Peyer's patch (tissue), 4 donors: Measurements from ENCODE around the gene TTC1. TPM values are rescaled to one million over a fixed set of nuclear protein-coding genes. Genes with fewer than 3 reads are reported as not detected.
"Not testable (repeated sequence)": the region's sequence is repeated elsewhere in the genome, so short reads cannot be mapped to it uniquely, and the experiment has no call there.

ENCODE experiments used
- DNase-seq, 3 donors: peaks; one replicate each; pipeline ENCODE4 v3.0.0-alpha.2; 2017 to 2019
- H3K27ac ChIP-seq, 4 donors: fragments of 200-600 bp; sonication (generic); one replicate each; pipeline ENCODE4 v1.5.1; 2016 to 2019
- H3K27me3 ChIP-seq, 2 donors: fragments of 200-600 bp; sonication (generic); one replicate each; pipeline ENCODE4 v1.5.1; 2019
- H3K36me3 ChIP-seq, 3 donors: fragments of 200-600 bp; sonication (generic); one replicate each; pipeline ENCODE4 v1.5.1; 2016 to 2019
- H3K4me1 ChIP-seq, 4 donors: fragments of 200-600 bp; sonication (generic); one replicate each; pipeline ENCODE4 v1.5.1; 2016 to 2019
- H3K4me3 ChIP-seq, 4 donors: fragments of 200-600 bp; sonication (generic); 1 replicate in 3 of 4; 2 replicates in 1 of 4; pipeline ENCODE4 v1.5.1; 2016 to 2019; ENCODE audit warnings: mild to moderate bottlenecking in 1 of 4
- H3K9me3 ChIP-seq, 4 donors: fragments of 200-600 bp; sonication (generic); one replicate each; pipeline ENCODE4 v1.5.1; 2016 to 2019; ENCODE audit warnings: mild to moderate bottlenecking in 1 of 4
- POLR2A ChIP-seq, 2 donors: fragments of 450-650 bp; IDR thresholded peaks; one replicate each; pipeline ENCODE4 v1.5.1; 2017; ENCODE audit warnings: antibody characterized with exemption in 2 of 2, mild to moderate bottlenecking in 2 of 2, moderate library complexity in 2 of 2
- total RNA-seq, 4 donors: library from RNA; depleted of rRNA; stranded (reverse); fragments of >200 nt; gene quantifications; one replicate each; pipeline ENCODE4 v1.1.0, GENCODE V29; 2016
- TF ChIP-seq, protein P1 (sequence below), 6 experiments: fragments of 450-650 bp in 4 of 6; fragments of 200-600 bp in 2 of 6; sonication (generic) in 1 of 6; IDR thresholded peaks; one replicate each; pipeline ENCODE4 v1.5.1; 2017 to 2019; ENCODE audit warnings: antibody characterized with exemption in 6 of 6, mild to moderate bottlenecking in 3 of 6, moderate library complexity in 1 of 6

Gene TTC1
- total RNA-seq, 4 donors from 2014 or later: 11.6 to 85.0 (median 26.4) TPM

DNA sequence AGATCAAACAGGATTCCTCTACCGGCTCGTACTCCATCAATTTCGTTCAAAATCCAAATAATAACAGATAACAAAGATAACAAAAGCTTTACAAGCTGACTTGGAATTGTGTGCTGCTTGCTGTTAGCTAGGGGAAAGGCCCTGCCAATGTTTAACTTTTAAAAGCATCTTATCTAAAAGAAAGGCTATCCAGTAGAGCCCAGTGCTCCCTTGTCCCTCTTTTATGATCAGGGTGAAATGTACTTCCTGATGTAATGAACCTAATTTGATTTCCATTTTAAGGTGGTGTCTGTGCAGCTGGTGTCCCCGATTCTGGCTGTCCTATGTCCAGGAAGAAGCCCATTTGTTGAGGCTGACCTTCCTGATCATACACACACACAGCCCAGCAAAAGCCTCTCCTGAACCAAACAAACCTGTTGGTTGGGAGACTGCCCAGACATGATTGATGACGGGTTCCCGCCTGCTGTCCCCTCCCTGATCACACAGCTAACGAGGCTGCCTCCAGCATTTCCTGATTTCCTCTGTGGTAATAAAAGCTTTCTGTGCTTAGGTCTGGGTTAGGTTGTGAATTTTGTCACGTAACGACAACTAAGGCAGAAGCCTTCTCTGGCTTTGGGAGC is 56.2 kb downstream of the TTC1 start:
- Histone ChIP-seq H3K27me3 (no peaks in the 10 kb centered on the region), H3K4me1 (no peaks in the 10 kb centered on the region), H3K27ac (peak overlapping the region in 3 of 4 donors; percentile 11 to 78 (median 64)), H3K36me3 (peaks cover 0 to 12% (median 0%) of the 10 kb centered on the region in 3 donors), H3K9me3 (no peaks in the 10 kb centered on the region), H3K4me3 (peak overlapping the region in 1 of 4 donors; percentile 6)
- TF ChIP-seq, protein P1, sequence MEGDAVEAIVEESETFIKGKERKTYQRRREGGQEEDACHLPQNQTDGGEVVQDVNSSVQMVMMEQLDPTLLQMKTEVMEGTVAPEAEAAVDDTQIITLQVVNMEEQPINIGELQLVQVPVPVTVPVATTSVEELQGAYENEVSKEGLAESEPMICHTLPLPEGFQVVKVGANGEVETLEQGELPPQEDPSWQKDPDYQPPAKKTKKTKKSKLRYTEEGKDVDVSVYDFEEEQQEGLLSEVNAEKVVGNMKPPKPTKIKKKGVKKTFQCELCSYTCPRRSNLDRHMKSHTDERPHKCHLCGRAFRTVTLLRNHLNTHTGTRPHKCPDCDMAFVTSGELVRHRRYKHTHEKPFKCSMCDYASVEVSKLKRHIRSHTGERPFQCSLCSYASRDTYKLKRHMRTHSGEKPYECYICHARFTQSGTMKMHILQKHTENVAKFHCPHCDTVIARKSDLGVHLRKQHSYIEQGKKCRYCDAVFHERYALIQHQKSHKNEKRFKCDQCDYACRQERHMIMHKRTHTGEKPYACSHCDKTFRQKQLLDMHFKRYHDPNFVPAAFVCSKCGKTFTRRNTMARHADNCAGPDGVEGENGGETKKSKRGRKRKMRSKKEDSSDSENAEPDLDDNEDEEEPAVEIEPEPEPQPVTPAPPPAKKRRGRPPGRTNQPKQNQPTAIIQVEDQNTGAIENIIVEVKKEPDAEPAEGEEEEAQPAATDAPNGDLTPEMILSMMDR (IDR thresholded peaks at IDR 0.05): no peak
- no peak for TF ChIP-seq POLR2A (IDR thresholded peaks at IDR 0.05)
- peak in 2 of 3 donors; percentile 70 to 77 for DNase-seq

DNA sequence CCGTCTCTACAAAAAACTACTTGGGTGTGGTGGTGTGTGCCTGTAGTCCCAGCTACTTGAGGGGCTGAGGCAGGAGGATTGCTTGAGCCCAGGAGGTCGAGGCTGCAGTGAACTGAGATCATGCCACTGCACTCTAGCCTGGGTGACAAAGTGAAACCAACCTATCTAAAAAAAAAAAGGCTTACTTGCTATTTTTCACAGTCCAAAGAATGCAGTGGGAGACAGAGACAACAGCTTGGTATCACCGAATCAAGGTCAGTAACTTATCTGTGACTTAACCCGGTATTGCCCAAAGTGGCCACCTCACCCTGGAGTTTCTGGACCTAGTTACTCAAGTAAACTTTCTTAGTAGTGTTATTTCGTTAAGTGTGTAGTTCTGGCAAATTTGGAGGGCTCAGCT is 60.2 kb downstream of the TTC1 start:
- not testable (repeated sequence) for DNase-seq, H3K36me3 ChIP-seq, H3K4me1 ChIP-seq, H3K4me3 ChIP-seq, H3K9me3 ChIP-seq, H3K27me3 ChIP-seq, H3K27ac ChIP-seq

DNA sequence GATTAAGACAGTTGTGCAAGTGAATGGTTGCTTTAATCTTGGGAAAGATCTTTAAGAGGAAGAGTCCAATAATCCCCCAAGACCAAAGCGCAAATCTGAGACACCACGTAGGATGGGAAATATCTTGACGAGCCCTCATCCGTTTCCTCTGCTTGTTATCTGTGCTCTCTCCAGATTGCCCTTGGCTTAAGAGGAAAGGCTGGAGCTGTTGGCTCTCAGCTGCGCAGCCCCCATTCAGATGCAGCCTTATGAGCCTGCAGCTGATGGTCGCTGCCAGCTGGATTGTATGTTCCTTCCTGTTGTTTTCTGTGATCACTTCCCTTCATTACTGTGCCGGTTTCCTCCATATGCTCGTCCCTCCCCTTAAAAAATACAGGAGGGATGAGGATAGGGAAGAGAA is 62.6 kb downstream of the TTC1 start:
- no peak for DNase-seq
- no peaks in the 10 kb centered on the region for H3K27me3 ChIP-seq
- no peaks in the 10 kb centered on the region for H3K9me3 ChIP-seq
- no peaks in the 10 kb centered on the region for H3K36me3 ChIP-seq
- TF ChIP-seq, protein P1 (IDR thresholded peaks at IDR 0.05): no peak
- no peak for TF ChIP-seq POLR2A (IDR thresholded peaks at IDR 0.05)
- H3K27ac ChIP-seq: peak overlapping the region in 1 of 4 donors; percentile 1
- no peak overlapping the region for H3K4me3 ChIP-seq
- H3K4me1 ChIP-seq: peaks cover 0 to 6% (median 0%) of the 10 kb centered on the region in 4 donors

DNA sequence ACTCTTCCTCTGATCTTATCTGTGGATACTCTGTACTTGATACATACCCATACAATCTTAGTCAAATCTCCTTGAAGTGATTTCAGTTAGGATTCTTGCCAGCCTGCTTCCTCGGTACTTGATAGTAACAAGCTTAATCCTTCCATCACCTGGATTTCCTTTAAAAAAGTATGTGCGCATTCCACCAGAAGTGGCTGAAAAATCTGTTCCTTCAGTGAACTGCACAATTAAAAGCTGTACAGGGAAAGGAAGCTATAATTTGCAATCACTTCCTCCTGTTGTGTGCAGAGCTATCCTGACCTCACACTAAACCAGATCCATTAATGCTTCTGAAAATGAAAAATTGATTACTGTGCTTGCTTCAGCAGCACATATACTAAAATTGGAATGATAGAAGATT is 63.0 kb downstream of the TTC1 start:
- H3K27me3 ChIP-seq: no peaks in the 10 kb centered on the region
- peak overlapping the region in 1 of 4 donors; percentile 1 for H3K27ac ChIP-seq
- H3K9me3 ChIP-seq: no peaks in the 10 kb centered on the region
- H3K4me1 ChIP-seq: peaks cover 0 to 6% (median 0%) of the 10 kb centered on the region in 4 donors
- H3K36me3 ChIP-seq: no peaks in the 10 kb centered on the region
- DNase-seq: no peak
- H3K4me3 ChIP-seq: no peak overlapping the region
- TF ChIP-seq, protein P1 (IDR thresholded peaks at IDR 0.05): no peak
- no peak for TF ChIP-seq POLR2A (IDR thresholded peaks at IDR 0.05)

DNA sequence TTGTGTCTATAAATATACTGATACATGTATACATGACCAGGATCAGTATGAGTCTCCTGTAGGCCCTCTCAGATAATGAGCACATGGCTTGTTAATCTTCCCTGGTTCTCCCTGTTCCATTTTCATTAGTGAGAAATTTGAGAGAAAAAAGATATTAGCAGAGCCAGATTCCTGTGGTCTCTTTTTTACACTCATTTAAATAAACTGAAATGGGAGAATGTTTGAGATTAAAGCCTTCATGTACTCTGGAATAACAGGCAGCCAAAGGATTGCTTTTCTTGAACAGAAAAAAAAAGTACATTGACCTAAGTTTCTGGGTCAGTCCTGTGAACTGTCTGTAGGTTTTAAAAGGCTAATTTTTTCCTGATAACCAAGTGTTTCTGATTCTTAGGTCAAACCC is 66.1 kb downstream of the TTC1 start:
- Histone ChIP-seq H3K4me1 (peaks cover 0 to 6% (median 0%) of the 10 kb centered on the region in 4 donors), H3K27me3 (no peaks in the 10 kb centered on the region), H3K27ac (no peak overlapping the region), H3K4me3 (no peak overlapping the region), H3K36me3 (no peaks in the 10 kb centered on the region), H3K9me3 (no peaks in the 10 kb centered on the region)
- no peak for DNase-seq
- TF ChIP-seq, protein P1 (IDR thresholded peaks at IDR 0.05): no peak
- TF ChIP-seq POLR2A (IDR thresholded peaks at IDR 0.05): no peak

DNA sequence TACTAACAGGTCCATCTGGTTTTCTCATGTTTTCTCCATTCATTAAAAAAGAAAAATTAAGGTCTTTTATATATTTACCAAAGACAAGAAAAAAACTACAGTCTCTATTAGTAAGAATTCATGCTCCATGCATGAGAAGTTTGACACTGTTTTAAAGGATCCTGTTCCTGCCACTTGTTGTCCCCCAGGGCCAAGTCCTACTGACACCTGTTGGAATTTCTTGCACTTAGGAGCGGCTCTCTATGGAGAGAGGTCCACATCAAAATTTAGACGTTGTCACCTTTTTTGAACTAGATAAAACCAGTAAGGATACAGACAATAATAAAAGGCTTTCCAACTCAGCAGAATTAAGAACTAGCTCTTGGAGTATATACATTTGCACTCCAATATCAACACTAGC is 68.1 kb downstream of the TTC1 start:
- H3K9me3 ChIP-seq: no peaks in the 10 kb centered on the region
- no peak overlapping the region for H3K27ac ChIP-seq
- no peaks in the 10 kb centered on the region for H3K36me3 ChIP-seq
- no peak overlapping the region for H3K4me3 ChIP-seq
- H3K4me1 ChIP-seq: peaks cover 0 to 4% (median 0%) of the 10 kb centered on the region in 4 donors
- no peak for TF ChIP-seq POLR2A (IDR thresholded peaks at IDR 0.05)
- TF ChIP-seq, protein P1 (IDR thresholded peaks at IDR 0.05): no peak
- DNase-seq: no peak
- no peaks in the 10 kb centered on the region for H3K27me3 ChIP-seq
